H1 (cell line): ENCODE results near the gene ETV5. TPM values are rescaled to one million over a fixed set of nuclear protein-coding genes. Genes with fewer than 3 reads are reported as not detected.
A peak's percentile ranks its signal among the peaks of the same experiment; 100 is the strongest.

ENCODE experiments used
- CTCF ChIA-PET: fragments of 300-600 bp; sonication (Branson Sonifier 250); formaldehyde crosslinking; loops from one replicate; lab custom pipeline; 2021; ENCODE audit not compliant: partially characterized antibody; lab: Charles Lee
- POLR2A ChIA-PET: fragments of 300-600 bp; sonication (Branson Sonifier 250); formaldehyde crosslinking; loops from one replicate; lab custom pipeline; 2021; ENCODE audit warnings: inconsistent platforms; ENCODE audit not compliant: partially characterized antibody; lab: Charles Lee
- DNase-seq, 2 experiments: peaks; one replicate each; pipeline versions ENCODE4 v3.0.0 to v3.0.0-alpha.2; 2010 to 2022; ENCODE audit warnings: low spot score in 2 of 2, low read depth in 1 of 2, mixed read lengths in 1 of 2
- FAIRE-seq: peaks from 2 replicates; lab custom pipeline; 2011; peaks lifted over from hg19 to GRCh38; lab: Jason Lieb, UNC
- H2AFZ ChIP-seq: 2 replicates; pipeline ENCODE4 v1.8.1; 2012; ENCODE audit warnings: low read length, inconsistent platforms
- H2AK5ac ChIP-seq: 2 replicates; pipeline ENCODE4 v1.6.1; 2013; ENCODE audit warnings: low read depth, low read length
- H2BK120ac ChIP-seq: replicated peaks from 2 replicates; pipeline ENCODE3; 2013; ENCODE audit warnings: low read depth, low read length, inconsistent platforms
- H2BK12ac ChIP-seq: 2 replicates; pipeline ENCODE4 v1.6.1; 2013; ENCODE audit warnings: low read depth, low read length
- H2BK15ac ChIP-seq: 2 replicates; pipeline ENCODE4 v1.6.1; 2013; ENCODE audit warnings: low read length
- H2BK20ac ChIP-seq: 2 replicates; pipeline ENCODE4 v1.6.1; 2013; ENCODE audit warnings: low read length
- H2BK5ac ChIP-seq: 2 replicates; pipeline ENCODE4 v1.6.1; 2013; ENCODE audit warnings: low read depth, low read length
- H3K14ac ChIP-seq: 2 replicates; pipeline ENCODE4 v1.6.1; 2013; ENCODE audit warnings: inconsistent platforms; ENCODE audit not compliant: insufficient read length
- H3K18ac ChIP-seq: 2 replicates; pipeline ENCODE4 v1.6.1; 2013; ENCODE audit warnings: low read length; ENCODE audit errors: extremely low read depth
- H3K23ac ChIP-seq: 2 replicates; pipeline ENCODE4 v1.6.1; 2013; ENCODE audit warnings: inconsistent platforms; ENCODE audit not compliant: insufficient read length
- H3K23me2 ChIP-seq: 2 replicates; pipeline ENCODE4 v1.6.1; 2013; ENCODE audit warnings: low read depth, low read length
- H3K27ac ChIP-seq: 2 replicates; pipeline ENCODE4 v1.6.1; 2011; ENCODE audit warnings: low read depth, low read length, inconsistent platforms
- H3K27me3 ChIP-seq, 4 experiments: replicated peaks in 1 of 4; 1 replicate in 1 of 4; 2 replicates in 3 of 4; pipeline versions ENCODE4 v1.6.1 to v1.8.1; 2011 to 2013; ENCODE audit warnings: low read length in 3 of 4, mild to moderate bottlenecking in 3 of 4, inconsistent platforms in 2 of 4, mixed read lengths in 2 of 4, moderate library complexity in 1 of 4; ENCODE audit not compliant: control insufficient read depth in 3 of 4, insufficient read depth in 3 of 4; ENCODE audit errors: extremely low read depth in 1 of 4
- H3K36me3 ChIP-seq, 4 experiments: 2 replicates each; pipeline versions ENCODE4 v1.6.1 to v1.8.1; 2011 to 2013; ENCODE audit warnings: mild to moderate bottlenecking in 4 of 4, low read length in 3 of 4, moderate library complexity in 2 of 4, control low read depth in 1 of 4, inconsistent platforms in 1 of 4; ENCODE audit not compliant: insufficient read depth in 4 of 4, control insufficient read depth in 2 of 4
- H3K4ac ChIP-seq: replicated peaks from 2 replicates; pipeline ENCODE3; 2013; ENCODE audit warnings: low read length, low read depth, mixed read lengths, inconsistent platforms; ENCODE audit not compliant: insufficient read length
- H3K4me1 ChIP-seq, 4 experiments: replicated peaks in 1 of 4; 1 replicate in 1 of 4; 2 replicates in 3 of 4; pipeline versions ENCODE4 v1.6.1 to v1.8.1; 2011 to 2013; ENCODE audit warnings: low read length in 3 of 4, inconsistent platforms in 2 of 4, mixed read lengths in 1 of 4; ENCODE audit not compliant: insufficient read depth in 4 of 4, control insufficient read depth in 3 of 4
- H3K4me2 ChIP-seq, 2 experiments: 2 replicates each; pipeline versions ENCODE4 v1.6.1 to v1.8.1; 2011 to 2013; ENCODE audit warnings: low read depth in 2 of 2, low read length in 2 of 2, control low read depth in 1 of 2, inconsistent platforms in 1 of 2, mild to moderate bottlenecking in 1 of 2; ENCODE audit not compliant: insufficient read depth in 1 of 2
- H3K4me3 ChIP-seq, 4 experiments: fragments of 200-600, 300-600 bp in 1 of 4; sonication (generic), shearing (Covaris generic), sonication (Bioruptor Twin) in 1 of 4; 2 replicates each; pipeline versions ENCODE4 v1.5.1 to v1.8.1; 2011 to 2016; ENCODE audit warnings: low read length in 4 of 4, low read depth in 3 of 4, control low read depth in 2 of 4, inconsistent platforms in 2 of 4, mild to moderate bottlenecking in 2 of 4, mixed read lengths in 1 of 4, moderate library complexity in 1 of 4; ENCODE audit not compliant: insufficient read depth in 2 of 4; ENCODE audit errors: extremely low read depth in 1 of 4
- H3K56ac ChIP-seq: replicated peaks from 2 replicates; pipeline ENCODE3; 2013; ENCODE audit warnings: low read depth, mild to moderate bottlenecking, mixed read lengths, low read length, inconsistent platforms; ENCODE audit not compliant: insufficient read length
- H3K79me1 ChIP-seq: 2 replicates; pipeline ENCODE4 v1.6.1; 2013; ENCODE audit warnings: low read depth, low read length, control low read depth
- H3K79me2 ChIP-seq, 2 experiments: 2 replicates each; pipeline versions ENCODE4 v1.6.1 to v1.8.1; 2012 to 2013; ENCODE audit warnings: low read length in 2 of 2, mild to moderate bottlenecking in 2 of 2, inconsistent platforms in 1 of 2; ENCODE audit not compliant: insufficient read depth in 2 of 2, control insufficient read depth in 1 of 2
- H3K9ac ChIP-seq, 4 experiments: replicated peaks in 1 of 4; 1 replicate in 1 of 4; 2 replicates in 3 of 4; pipeline versions ENCODE4 v1.6.1 to v1.8.1; 2011 to 2013; ENCODE audit warnings: low read depth in 3 of 4, low read length in 3 of 4, control low read depth in 2 of 4, mild to moderate bottlenecking in 2 of 4, moderate library complexity in 2 of 4, inconsistent platforms in 1 of 4; ENCODE audit errors: extremely low read depth in 1 of 4
- H3K9me3 ChIP-seq, 2 experiments: 2 replicates each; pipeline versions ENCODE4 v1.6.1 to v1.8.1; 2012 to 2013; ENCODE audit warnings: mild to moderate bottlenecking in 2 of 2, moderate library complexity in 2 of 2, control low read depth in 1 of 2, inconsistent platforms in 1 of 2, low read depth in 1 of 2, low read length in 1 of 2, mixed read lengths in 1 of 2; ENCODE audit not compliant: insufficient read depth in 2 of 2
- H4K20me1 ChIP-seq, 2 experiments: replicated peaks in 1 of 2; 2 replicates each; pipeline versions ENCODE3 to v1.8.1; 2011 to 2013; ENCODE audit warnings: inconsistent platforms in 2 of 2, low read length in 2 of 2, mild to moderate bottlenecking in 1 of 2; ENCODE audit not compliant: insufficient read depth in 2 of 2, control insufficient read depth in 1 of 2
- H4K5ac ChIP-seq: 2 replicates; pipeline ENCODE4 v1.6.1; 2013; ENCODE audit warnings: low read length, low read depth, mixed read lengths, inconsistent platforms; ENCODE audit not compliant: insufficient read length
- H4K8ac ChIP-seq: 2 replicates; pipeline ENCODE4 v1.8.0; 2013; ENCODE audit warnings: mild to moderate bottlenecking, moderate library complexity, low read length, inconsistent platforms; ENCODE audit not compliant: insufficient read depth; ENCODE audit errors: extremely low read depth
- H4K91ac ChIP-seq: replicated peaks from 2 replicates; pipeline ENCODE3; 2013; ENCODE audit warnings: low read length, mixed read lengths, inconsistent platforms; ENCODE audit not compliant: insufficient read length
- CBX8 ChIP-seq: fragments of 300-800, 300-1000 bp; sonication (generic); IDR thresholded peaks from 2 replicates; pipeline ENCODE4 v1.7.1; 2016; ENCODE audit warnings: low read depth, low read length, borderline replicate concordance
- WGBS, 2 experiments: shearing (Covaris generic) in 1 of 2; methylation state at CpG; one replicate each; pipeline versions ENCODE4 v1.1.6 to v1.1.7; 2013 to 2015; ENCODE audit warnings: low lambda C conversion rate in 2 of 2, mixed read lengths in 2 of 2, inconsistent platforms in 1 of 2, low coverage in 1 of 2, missing lambda C conversion rate in 1 of 2; ENCODE audit not compliant: insufficient replicate concordance in 2 of 2, insufficient coverage in 1 of 2, insufficient read length in 1 of 2; ENCODE audit errors: extremely low coverage in 1 of 2, missing lambda C conversion rate in 1 of 2; 5-methylcytosine and 5-hydroxymethylcytosine counted together
- polyA plus RNA-seq, 7 experiments: library from polyadenylated mRNA; depleted of rRNA in 3 of 7; stranded (reverse) in 5 of 7; unstranded in 2 of 7; fragments of >200 nt in 5 of 7; fragments of 200-250 nt in 2 of 7; gene quantifications; 1 replicate in 5 of 7; 2 replicates in 1 of 7; 4 replicates in 1 of 7; pipeline versions ENCODE4 v1.2.1 to v1.2.3, GENCODE V29; 2011 to 2013; ENCODE audit warnings: missing spikeins in 2 of 7, mixed read lengths in 2 of 7
- total RNA-seq: library from RNA; stranded (reverse); fragmentation: NEBNext Ultra II Directional; extraction: Animal tissue kit (Norgen Biotek cat#: 25700); gene quantifications from 2 replicates; pipeline ENCODE4 v1.2.1, GENCODE V29; 2021
- TF ChIP-seq, protein P1 (sequence below), 3 experiments: IDR thresholded peaks; 1 replicate in 2 of 3; 2 replicates in 1 of 3; pipeline versions ENCODE4 v1.5.1 to v1.6.1; 2011; ENCODE audit warnings: low read length in 3 of 3, mild to moderate bottlenecking in 3 of 3, inconsistent platforms in 2 of 3, low read depth in 1 of 3, moderate library complexity in 1 of 3; ENCODE audit not compliant: insufficient read depth in 1 of 3; ENCODE audit errors: control extremely low read depth in 1 of 3

The ETV5 gene
- total and polyA plus RNA-seq, 2 of the 8 experiments (the other 6 are each of a cell fraction or from before 2014, with no cell fraction given): 13.1 to 36.9 TPM

- Histone ChIP-seq H3K79me2 (no peaks in the 10 kb centered on the region), H4K20me1 (peaks cover 0 to 3% of the 10 kb centered on the region in 2 experiments), H3K4me2 (no peak overlapping the region; a peak in 1 of 4 replicates), H3K14ac (no peak overlapping the region), H3K9me3 (no peaks in the 10 kb centered on the region), H3K4me1 (peaks cover 5 to 14% (median 8%) of the 10 kb centered on the region in 4 experiments; a peak in 4 of 7 replicates), H3K9ac (no peak overlapping the region), H2BK5ac (no peak overlapping the region; the same call in 1 of the 2 replicates), H3K56ac (no peak overlapping the region), H2BK15ac (peak overlapping the region; percentile 98; the same call in 1 of the 2 replicates), H2AFZ (no peak overlapping the region), H2BK120ac (no peak overlapping the region), H2AK5ac (peak overlapping the region; percentile 87), H3K27ac (no peak overlapping the region), H3K79me1 (no peaks in the 10 kb centered on the region), H3K4ac (no peak overlapping the region), H4K91ac (no peak overlapping the region), H4K8ac (no peak overlapping the region), H3K23me2 (peaks cover 17% of the 10 kb centered on the region; the same call in 1 of the 2 replicates), H3K27me3 (no peaks in the 10 kb centered on the region; a peak in 1 of 7 replicates), H2BK20ac (no peak overlapping the region), H4K5ac (no peak overlapping the region), H3K23ac (no peak overlapping the region), H2BK12ac (peak overlapping the region; percentile 86; the same call in 1 of the 2 replicates), H3K36me3 (no peaks in the 10 kb centered on the region; a peak in 1 of 8 replicates), H3K18ac (no peak overlapping the region), H3K4me3 (no peak overlapping the region)
- POLR2A ChIA-PET: interaction anchor here (1.1 kb wide), 1 partner anchor 16 kb away, joined by 8 read pairs; the partner anchor contains the start of gene ETV5
- TF ChIP-seq, protein P1, sequence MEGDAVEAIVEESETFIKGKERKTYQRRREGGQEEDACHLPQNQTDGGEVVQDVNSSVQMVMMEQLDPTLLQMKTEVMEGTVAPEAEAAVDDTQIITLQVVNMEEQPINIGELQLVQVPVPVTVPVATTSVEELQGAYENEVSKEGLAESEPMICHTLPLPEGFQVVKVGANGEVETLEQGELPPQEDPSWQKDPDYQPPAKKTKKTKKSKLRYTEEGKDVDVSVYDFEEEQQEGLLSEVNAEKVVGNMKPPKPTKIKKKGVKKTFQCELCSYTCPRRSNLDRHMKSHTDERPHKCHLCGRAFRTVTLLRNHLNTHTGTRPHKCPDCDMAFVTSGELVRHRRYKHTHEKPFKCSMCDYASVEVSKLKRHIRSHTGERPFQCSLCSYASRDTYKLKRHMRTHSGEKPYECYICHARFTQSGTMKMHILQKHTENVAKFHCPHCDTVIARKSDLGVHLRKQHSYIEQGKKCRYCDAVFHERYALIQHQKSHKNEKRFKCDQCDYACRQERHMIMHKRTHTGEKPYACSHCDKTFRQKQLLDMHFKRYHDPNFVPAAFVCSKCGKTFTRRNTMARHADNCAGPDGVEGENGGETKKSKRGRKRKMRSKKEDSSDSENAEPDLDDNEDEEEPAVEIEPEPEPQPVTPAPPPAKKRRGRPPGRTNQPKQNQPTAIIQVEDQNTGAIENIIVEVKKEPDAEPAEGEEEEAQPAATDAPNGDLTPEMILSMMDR (IDR thresholded peaks at IDR 0.05; ENCODE audit: control extremely low read depth in 1 of 3, insufficient read depth in 1 of 3, low read depth in 1 of 3, low read length in 3 of 3): no peak
- TF ChIP-seq CBX8: no peak
- 68% methylated on average over 2 of the region's 2 CpGs; no CpG with 5 or more reads in 1 of the 2 experiments for WGBS, 2 experiments
- FAIRE-seq (no peak), DNase-seq (no peak)
- CTCF ChIA-PET: interaction anchor here (1.6 kb wide), 1 partner anchor 148 kb away, joined by 5 read pairs; no protein-coding TSS in a partner anchor
Observed at GRCh38 chr3:186125118-186125517, 16.2 kb upstream of the ETV5 start.
